ENCODE data around the gene CENPX. TPM values are rescaled to one million over a fixed set of nuclear protein-coding genes. Genes with fewer than 3 reads are reported as not detected.
A peak's percentile ranks its signal among the peaks of the same experiment; 100 is the strongest.

The CENPX gene
- total RNA-seq, 1 experiment from 2014 or later, result 344 TPM

DNA sequence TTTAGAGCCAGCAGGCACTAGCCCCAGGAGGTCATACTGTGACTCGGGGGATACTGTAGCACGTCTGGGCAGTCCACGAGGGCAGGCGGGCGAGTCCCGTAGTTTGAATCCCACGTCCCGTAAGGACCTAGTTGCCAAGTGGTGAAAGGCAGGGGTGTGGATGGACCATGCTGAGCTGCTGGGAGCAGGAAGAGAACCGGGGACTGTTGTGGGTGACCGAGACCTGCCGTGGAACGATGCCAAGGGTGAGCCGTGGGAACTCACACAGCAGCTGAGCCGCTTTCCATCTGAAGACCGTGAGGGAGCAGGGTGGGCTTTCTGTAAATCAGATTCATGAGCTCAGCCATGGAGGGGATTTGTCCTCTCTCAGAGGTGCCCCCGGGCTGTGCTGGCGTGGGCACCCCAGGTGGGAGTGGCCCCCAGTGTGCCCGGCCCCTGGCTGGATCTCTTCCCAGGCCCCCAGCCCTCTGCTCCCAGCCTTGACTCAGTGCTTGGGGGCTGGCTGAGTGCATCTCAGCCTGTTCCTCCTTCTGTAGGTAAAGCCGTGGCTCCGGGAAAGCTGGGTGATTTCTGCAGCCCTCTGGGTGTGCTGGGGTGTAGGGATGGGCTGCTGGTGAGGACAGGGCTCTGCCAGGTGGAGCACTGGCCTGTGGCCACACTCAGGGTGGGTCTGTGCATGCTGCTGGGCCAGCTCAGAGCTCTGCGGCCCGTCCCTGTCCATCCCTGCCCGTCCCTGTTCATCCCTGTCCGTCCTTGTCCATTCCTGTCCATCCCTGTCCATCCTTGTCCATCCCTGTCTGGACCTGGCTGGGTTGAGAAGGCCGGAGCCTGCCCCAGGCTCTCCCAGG lies 31.6 kb downstream of the CENPX start:
- intact Hi-C loops (cut with micrococcal nuclease), result no loop called here
- Histone ChIP-seq H2AFZ (ENCODE audit: low read length) (no peak overlapping the region), H4K20me1 (ENCODE audit: low read length) (no peaks in the 10 kb centered on the region), H3K27ac (ENCODE audit: low read length) (no peak overlapping the region), H3F3A (ENCODE audit: low read length, unreplicated experiment) (no peaks in the 10 kb centered on the region), H3K4me1 (ENCODE audit: insufficient read depth, low read length) (peaks cover 16% of the 10 kb centered on the region), H3K79me2 (ENCODE audit: low read length) (no peaks in the 10 kb centered on the region), H3K36me3 (ENCODE audit: low read depth, low read length) (no peaks in the 10 kb centered on the region), H3K9me3 (ENCODE audit: low read length) (no peaks in the 10 kb centered on the region), H3K4me2 (ENCODE audit: low read length) (peak overlapping the region; percentile 66; the same call in 1 of the 2 replicates), H3K27me3 (ENCODE audit: low read length) (no peaks in the 10 kb centered on the region), H3K4me3 (ENCODE audit: low read length) (no peak overlapping the region), H3K9ac (ENCODE audit: low read length) (no peak overlapping the region), H3K9me2 (replicated peaks; ENCODE audit: low read length) (no peaks in the 10 kb centered on the region)
- CTCF ChIA-PET, result interaction anchor here (1.3 kb wide), 1 partner anchor 31 kb away, joined by 6 read pairs; the partner anchor contains the start of gene CENPX
- ATAC-seq (no peak), DNase-seq (no peak)
- POLR2A ChIA-PET (ENCODE audit: unreplicated experiment), result interaction anchor here (0.6 kb wide), 2 partner anchors 125 to 302 kb away, joined by 4 to 5 read pairs; no protein-coding TSS in a partner anchor
- no TSS peak for BruUV-seq (replicated peaks)
- TF ChIP-seq EZH2phosphoT487 (IDR thresholded peaks at IDR 0.05; ENCODE audit: borderline replicate concordance, low read length), result no peak

DNA sequence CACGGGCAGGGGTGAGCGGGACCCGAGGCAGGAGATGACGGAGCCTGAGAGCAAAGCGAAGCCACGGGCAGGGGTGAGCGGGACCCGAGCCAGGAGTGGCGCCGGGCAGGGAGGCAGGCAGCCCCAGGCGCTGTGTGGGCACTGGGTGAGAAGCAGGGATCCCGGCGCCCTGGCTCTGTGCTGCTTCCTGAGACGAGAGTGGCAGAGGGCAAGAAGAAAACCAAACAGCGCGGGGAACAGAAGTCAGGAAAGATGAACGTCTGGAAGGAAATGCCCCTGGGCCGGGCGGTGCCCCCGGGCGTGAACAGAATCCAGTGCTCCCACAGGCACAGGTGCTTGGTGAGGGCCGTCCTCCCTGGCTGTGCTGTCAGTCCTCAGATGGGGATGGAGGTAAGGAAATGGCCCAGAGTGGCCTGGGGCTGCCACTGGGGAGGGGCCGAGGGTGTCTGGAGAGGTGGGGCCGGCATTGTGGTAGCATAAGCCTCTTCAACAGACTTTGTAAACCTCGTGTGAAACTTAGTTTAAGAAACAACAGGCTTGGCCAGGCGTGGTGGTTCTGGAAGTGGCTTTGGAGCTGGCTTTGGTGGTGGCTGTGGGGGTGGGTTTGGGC lies 35.4 kb downstream of the CENPX start:
- H3K27ac ChIP-seq (ENCODE audit: low read length), result no peak overlapping the region
- intact Hi-C loops (cut with micrococcal nuclease), result no loop called here
- H2AFZ ChIP-seq (ENCODE audit: low read length), result no peak overlapping the region
- H3K79me2 ChIP-seq (ENCODE audit: low read length), result no peaks in the 10 kb centered on the region
- H3F3A ChIP-seq (ENCODE audit: low read length, unreplicated experiment), result no peaks in the 10 kb centered on the region
- TF ChIP-seq, protein P1, sequence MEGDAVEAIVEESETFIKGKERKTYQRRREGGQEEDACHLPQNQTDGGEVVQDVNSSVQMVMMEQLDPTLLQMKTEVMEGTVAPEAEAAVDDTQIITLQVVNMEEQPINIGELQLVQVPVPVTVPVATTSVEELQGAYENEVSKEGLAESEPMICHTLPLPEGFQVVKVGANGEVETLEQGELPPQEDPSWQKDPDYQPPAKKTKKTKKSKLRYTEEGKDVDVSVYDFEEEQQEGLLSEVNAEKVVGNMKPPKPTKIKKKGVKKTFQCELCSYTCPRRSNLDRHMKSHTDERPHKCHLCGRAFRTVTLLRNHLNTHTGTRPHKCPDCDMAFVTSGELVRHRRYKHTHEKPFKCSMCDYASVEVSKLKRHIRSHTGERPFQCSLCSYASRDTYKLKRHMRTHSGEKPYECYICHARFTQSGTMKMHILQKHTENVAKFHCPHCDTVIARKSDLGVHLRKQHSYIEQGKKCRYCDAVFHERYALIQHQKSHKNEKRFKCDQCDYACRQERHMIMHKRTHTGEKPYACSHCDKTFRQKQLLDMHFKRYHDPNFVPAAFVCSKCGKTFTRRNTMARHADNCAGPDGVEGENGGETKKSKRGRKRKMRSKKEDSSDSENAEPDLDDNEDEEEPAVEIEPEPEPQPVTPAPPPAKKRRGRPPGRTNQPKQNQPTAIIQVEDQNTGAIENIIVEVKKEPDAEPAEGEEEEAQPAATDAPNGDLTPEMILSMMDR (conservative IDR thresholded peaks at IDR 0.05; ENCODE audit: low read depth, low read length), result no peak
- TF ChIP-seq EZH2phosphoT487 (IDR thresholded peaks at IDR 0.05; ENCODE audit: borderline replicate concordance, low read length) (no peak), EZH2 (IDR thresholded peaks at IDR 0.05; ENCODE audit: low read length, unreplicated experiment) (no peak)
- no TSS peak for BruUV-seq (replicated peaks)
- ChIA-PET POLR2A (ENCODE audit: unreplicated experiment) (no interaction called here), CTCF (no interaction called here)
- H3K9me2 ChIP-seq (replicated peaks; ENCODE audit: low read length), result no peaks in the 10 kb centered on the region
- no peak overlapping the region for H3K4me2 ChIP-seq (ENCODE audit: low read length)
- no peaks in the 10 kb centered on the region for H3K27me3 ChIP-seq (ENCODE audit: low read length)
- no peak for DNase-seq
- ATAC-seq, result no peak
- H3K4me3 ChIP-seq (ENCODE audit: low read length), result no peak overlapping the region
- no peaks in the 10 kb centered on the region for H4K20me1 ChIP-seq (ENCODE audit: low read length)
- peaks cover 13% of the 10 kb centered on the region for H3K4me1 ChIP-seq (ENCODE audit: insufficient read depth, low read length)
- no peaks in the 10 kb centered on the region for H3K36me3 ChIP-seq (ENCODE audit: low read depth, low read length)
- H3K9me3 ChIP-seq (ENCODE audit: low read length), result no peaks in the 10 kb centered on the region
- H3K9ac ChIP-seq (ENCODE audit: low read length), result no peak overlapping the region

DNA sequence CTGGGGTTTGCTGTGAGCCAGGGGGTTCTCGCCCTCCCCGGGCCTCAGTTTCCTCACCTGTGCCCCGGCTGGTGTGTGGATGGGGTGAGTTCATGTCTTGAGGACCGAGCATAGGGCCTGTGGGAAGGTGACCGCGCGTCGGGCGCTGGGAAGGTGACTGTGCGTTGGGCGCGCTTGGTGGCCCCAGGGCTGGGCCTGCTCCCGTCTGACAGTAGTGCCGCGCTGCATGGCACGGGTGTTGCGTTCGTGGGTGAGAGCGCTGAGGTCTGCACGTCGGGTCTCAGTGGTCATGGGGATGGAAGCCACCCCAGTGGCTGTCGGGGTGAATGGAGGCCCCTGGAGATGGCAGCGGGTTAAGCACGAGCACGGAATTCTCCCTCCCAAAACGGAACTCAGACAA lies 36.1 kb downstream of the CENPX start:
- DNase-seq (no peak), ATAC-seq (no peak)
- BruUV-seq (replicated peaks), result no TSS peak
- TF ChIP-seq EZH2phosphoT487 (IDR thresholded peaks at IDR 0.05; ENCODE audit: borderline replicate concordance, low read length) (no peak), EZH2 (IDR thresholded peaks at IDR 0.05; ENCODE audit: low read length, unreplicated experiment) (no peak)
- TF ChIP-seq, protein P1 (conservative IDR thresholded peaks at IDR 0.05; ENCODE audit: low read depth, low read length), result no peak
- no peak overlapping the region for H2AFZ ChIP-seq (ENCODE audit: low read length)
- intact Hi-C loops (cut with micrococcal nuclease), result no loop called here
- H3K27me3 ChIP-seq (ENCODE audit: low read length), result no peaks in the 10 kb centered on the region
- no peaks in the 10 kb centered on the region for H4K20me1 ChIP-seq (ENCODE audit: low read length)
- no peaks in the 10 kb centered on the region for H3F3A ChIP-seq (ENCODE audit: low read length, unreplicated experiment)
- H3K9ac ChIP-seq (ENCODE audit: low read length), result no peak overlapping the region
- peaks cover 6% of the 10 kb centered on the region; the same call in 1 of the 2 replicates for H3K4me1 ChIP-seq (ENCODE audit: insufficient read depth, low read length)
- H3K4me3 ChIP-seq (ENCODE audit: low read length), result no peak overlapping the region
- no peaks in the 10 kb centered on the region for H3K9me2 ChIP-seq (replicated peaks; ENCODE audit: low read length)
- no peaks in the 10 kb centered on the region for H3K9me3 ChIP-seq (ENCODE audit: low read length)
- ChIA-PET POLR2A (ENCODE audit: unreplicated experiment) (no interaction called here), CTCF (no interaction called here)
- no peaks in the 10 kb centered on the region for H3K79me2 ChIP-seq (ENCODE audit: low read length)
- H3K27ac ChIP-seq (ENCODE audit: low read length), result no peak overlapping the region
- H3K4me2 ChIP-seq (ENCODE audit: low read length), result no peak overlapping the region
- no peaks in the 10 kb centered on the region for H3K36me3 ChIP-seq (ENCODE audit: low read depth, low read length)
